ENCODE measurements around the gene LIFR. TPM values are rescaled to one million over a fixed set of nuclear protein-coding genes. Genes with fewer than 3 reads are reported as not detected.

Gene LIFR
- total and polyA plus RNA-seq, 2 of the 4 experiments (the other 2 are of a cell fraction) = 1.9 to 10.4 TPM

- Histone ChIP-seq H3K4ac (ENCODE audit: low read depth, low read length) (no peak overlapping the region), H3K4me1 (ENCODE audit: control insufficient read depth, insufficient read depth, low read length) (no peaks in the 10 kb centered on the region), H3K9ac (ENCODE audit: low read depth, low read length) (no peak overlapping the region), H4K5ac (ENCODE audit: low read depth, low read length) (no peak overlapping the region), H3K79me1 (ENCODE audit: low read depth in 1 of 2, low read length in 2 of 2) (no peaks in the 10 kb centered on the region), H2BK120ac (ENCODE audit: low read depth, low read length) (no peak overlapping the region), H3K56ac (ENCODE audit: extremely low read depth, insufficient read depth, low read length) (no peak overlapping the region), H3K36me3 (ENCODE audit: control insufficient read depth, insufficient read depth, low read length) (no peaks in the 10 kb centered on the region), H4K8ac (ENCODE audit: low read depth in 2 of 2, low read length in 2 of 2) (no peak overlapping the region), H3K9me1 (ENCODE audit: insufficient read depth, low read length) (no peaks in the 10 kb centered on the region), H2AK5ac (ENCODE audit: low read depth, low read length) (no peak overlapping the region), H2BK20ac (ENCODE audit: low read depth, low read length) (no peak overlapping the region), H2BK15ac (ENCODE audit: low read depth, low read length) (no peak overlapping the region), H2AFZ (replicated peaks; ENCODE audit: low read length, poor library complexity) (no peak overlapping the region), H2AK9ac (replicated peaks; ENCODE audit: low read depth, low read length, poor library complexity) (no peak overlapping the region), H3K18ac (ENCODE audit: low read depth, low read length) (no peak overlapping the region), H4K91ac (ENCODE audit: insufficient read depth, low read depth, low read length) (no peak overlapping the region), H3K4me3 (ENCODE audit: insufficient read depth, low read depth, low read length) (no peak overlapping the region), H4K20me1 (ENCODE audit: insufficient read depth, low read length) (no peaks in the 10 kb centered on the region), H3K14ac (replicated peaks; ENCODE audit: low read depth, low read length) (no peak overlapping the region), H3K9me3 (ENCODE audit: control insufficient read depth, insufficient read depth, low read length) (no peaks in the 10 kb centered on the region), H3K23ac (ENCODE audit: low read depth, low read length) (no peak overlapping the region), H3K4me2 (ENCODE audit: low read depth, low read length) (no peak overlapping the region), H2BK5ac (ENCODE audit: low read depth, low read length, poor library complexity, severe bottlenecking) (no peak overlapping the region), H3K27me3 (ENCODE audit: control insufficient read depth, insufficient read depth, low read length) (peaks cover 17% of the 10 kb centered on the region), H3K27ac (ENCODE audit: insufficient read depth, low read length) (no peak overlapping the region)
- WGBS, 2 experiments (ENCODE audit: extremely low coverage in 2 of 2, insufficient read length in 1 of 2) = no CpG with 5 or more reads among the region's 3 CpGs
- TF ChIP-seq NFE2L2 (IDR thresholded peaks at IDR 0.05; ENCODE audit: low read depth, low read length) (no peak), RAD21 (IDR thresholded peaks at IDR 0.05; ENCODE audit: low read length) (no peak), POLR2A (IDR thresholded peaks at IDR 0.05; ENCODE audit: low read depth, low read length) (no peak), CEBPB (IDR thresholded peaks at IDR 0.05; ENCODE audit: low read depth, low read length) (no peak), BHLHE40 (IDR thresholded peaks at IDR 0.05; ENCODE audit: low read depth, low read length) (no peak), MXI1 (IDR thresholded peaks at IDR 0.05; ENCODE audit: borderline replicate concordance, low read depth, low read length) (no peak), SMC3 (IDR thresholded peaks at IDR 0.05; ENCODE audit: low read depth, low read length) (no peak), RCOR1 (IDR thresholded peaks at IDR 0.05; ENCODE audit: insufficient replicate concordance, low read length) (no peak), RFX5 (IDR thresholded peaks at IDR 0.05; ENCODE audit: low read depth, low read length) (no peak), MAZ (IDR thresholded peaks at IDR 0.05; ENCODE audit: borderline replicate concordance, low read depth, low read length) (no peak), FOS (IDR thresholded peaks at IDR 0.05; ENCODE audit: low read depth, low read length) (no peak)
- TF ChIP-seq, protein P1, sequence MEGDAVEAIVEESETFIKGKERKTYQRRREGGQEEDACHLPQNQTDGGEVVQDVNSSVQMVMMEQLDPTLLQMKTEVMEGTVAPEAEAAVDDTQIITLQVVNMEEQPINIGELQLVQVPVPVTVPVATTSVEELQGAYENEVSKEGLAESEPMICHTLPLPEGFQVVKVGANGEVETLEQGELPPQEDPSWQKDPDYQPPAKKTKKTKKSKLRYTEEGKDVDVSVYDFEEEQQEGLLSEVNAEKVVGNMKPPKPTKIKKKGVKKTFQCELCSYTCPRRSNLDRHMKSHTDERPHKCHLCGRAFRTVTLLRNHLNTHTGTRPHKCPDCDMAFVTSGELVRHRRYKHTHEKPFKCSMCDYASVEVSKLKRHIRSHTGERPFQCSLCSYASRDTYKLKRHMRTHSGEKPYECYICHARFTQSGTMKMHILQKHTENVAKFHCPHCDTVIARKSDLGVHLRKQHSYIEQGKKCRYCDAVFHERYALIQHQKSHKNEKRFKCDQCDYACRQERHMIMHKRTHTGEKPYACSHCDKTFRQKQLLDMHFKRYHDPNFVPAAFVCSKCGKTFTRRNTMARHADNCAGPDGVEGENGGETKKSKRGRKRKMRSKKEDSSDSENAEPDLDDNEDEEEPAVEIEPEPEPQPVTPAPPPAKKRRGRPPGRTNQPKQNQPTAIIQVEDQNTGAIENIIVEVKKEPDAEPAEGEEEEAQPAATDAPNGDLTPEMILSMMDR (conservative IDR thresholded peaks at IDR 0.05; ENCODE audit: low read depth, low read length) = no peak
- TF ChIP-seq, protein P2, sequence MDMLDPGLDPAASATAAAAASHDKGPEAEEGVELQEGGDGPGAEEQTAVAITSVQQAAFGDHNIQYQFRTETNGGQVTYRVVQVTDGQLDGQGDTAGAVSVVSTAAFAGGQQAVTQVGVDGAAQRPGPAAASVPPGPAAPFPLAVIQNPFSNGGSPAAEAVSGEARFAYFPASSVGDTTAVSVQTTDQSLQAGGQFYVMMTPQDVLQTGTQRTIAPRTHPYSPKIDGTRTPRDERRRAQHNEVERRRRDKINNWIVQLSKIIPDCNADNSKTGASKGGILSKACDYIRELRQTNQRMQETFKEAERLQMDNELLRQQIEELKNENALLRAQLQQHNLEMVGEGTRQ (IDR thresholded peaks at IDR 0.05; ENCODE audit: low read depth, low read length) = no peak
- TF ChIP-seq, protein P3, sequence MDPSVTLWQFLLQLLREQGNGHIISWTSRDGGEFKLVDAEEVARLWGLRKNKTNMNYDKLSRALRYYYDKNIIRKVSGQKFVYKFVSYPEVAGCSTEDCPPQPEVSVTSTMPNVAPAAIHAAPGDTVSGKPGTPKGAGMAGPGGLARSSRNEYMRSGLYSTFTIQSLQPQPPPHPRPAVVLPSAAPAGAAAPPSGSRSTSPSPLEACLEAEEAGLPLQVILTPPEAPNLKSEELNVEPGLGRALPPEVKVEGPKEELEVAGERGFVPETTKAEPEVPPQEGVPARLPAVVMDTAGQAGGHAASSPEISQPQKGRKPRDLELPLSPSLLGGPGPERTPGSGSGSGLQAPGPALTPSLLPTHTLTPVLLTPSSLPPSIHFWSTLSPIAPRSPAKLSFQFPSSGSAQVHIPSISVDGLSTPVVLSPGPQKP (IDR thresholded peaks at IDR 0.05; ENCODE audit: borderline replicate concordance, low read depth, low read length) = no peak
- ChIA-PET CTCF (no interaction called here), POLR2A (ENCODE audit: unreplicated experiment) (no interaction called here)
- DNase-seq (no peak), ATAC-seq (ENCODE audit: low read depth) (no peak)
- no TSS peak for BruUV-seq (replicated peaks)
- dilution Hi-C loops (cut with HindIII; ENCODE audit: low sequenced_read_pairs, unreplicated experiment) = no loop called here
- in situ Hi-C loops (cut with MboI; ENCODE audit: low sequenced_read_pairs) = no loop called here
- intact Hi-C loops (cut with micrococcal nuclease) = no loop called here
Observed at GRCh38 chr5:38573521-38573920, 17.1 kb upstream of the LIFR start.
